HepG2 (cell line): ENCODE data around the gene TBC1D24. TPM values are rescaled to one million over a fixed set of nuclear protein-coding genes. Genes with fewer than 3 reads are reported as not detected.

Source experiments
- AGO1 ChIP-seq: fragments of 200-400 bp; formaldehyde crosslinking; IDR thresholded peaks from 2 replicates; pipeline ENCODE4 v1.6.1; 2017; ENCODE audit warnings: mild to moderate bottlenecking, low read depth, low read length, moderate library complexity; ENCODE audit not compliant: poor library complexity, severe bottlenecking
- ARID5B ChIP-seq: IDR thresholded peaks from 2 replicates; pipeline ENCODE4 v1.4.0; 2020; ENCODE audit warnings: mild to moderate bottlenecking, missing genetic modification reagents
- ARNT2 ChIP-seq: sonication (generic); formaldehyde crosslinking; IDR thresholded peaks from 2 replicates; pipeline ENCODE4 v1.8.0; 2022; ENCODE audit warnings: mild to moderate bottlenecking, low read depth, missing genetic modification reagents, moderate library complexity
- ATRX ChIP-seq: sonication (generic); formaldehyde crosslinking; IDR thresholded peaks from 2 replicates; pipeline ENCODE4 v1.4.0; 2020; ENCODE audit warnings: missing genetic modification reagents, borderline replicate concordance
- E2F2 ChIP-seq: sonication (generic); formaldehyde crosslinking; IDR thresholded peaks from 2 replicates; pipeline ENCODE4 v1.4.0; 2020; ENCODE audit warnings: missing genetic modification reagents, borderline replicate concordance
- FOSL2 ChIP-seq: sonication (generic); formaldehyde crosslinking; IDR thresholded peaks from 2 replicates; pipeline ENCODE4 v1.4.0; 2020; ENCODE audit warnings: missing genetic modification reagents
- KDM6A ChIP-seq: IDR thresholded peaks from 2 replicates; pipeline ENCODE4 v1.6.1; 2016; ENCODE audit warnings: low read depth
- MAFK ChIP-seq, 2 experiments: IDR thresholded peaks in 1 of 2; conservative IDR thresholded peaks in 1 of 2; 2 replicates each; pipeline ENCODE4 v1.6.1; 2011; ENCODE audit warnings: improper control_type of control experiment in 2 of 2, low read length in 2 of 2
- MEF2D ChIP-seq: sonication (generic); formaldehyde crosslinking; IDR thresholded peaks from 2 replicates; pipeline ENCODE4 v1.5.1; 2020; ENCODE audit warnings: mild to moderate bottlenecking, missing genetic modification reagents
- NR2C2 ChIP-seq: sonication (generic); formaldehyde crosslinking; IDR thresholded peaks from 2 replicates; pipeline ENCODE4 v1.4.0; 2020; ENCODE audit warnings: missing genetic modification reagents, mild to moderate bottlenecking, moderate library complexity, borderline replicate concordance
- PAWR ChIP-seq: sonication (generic); formaldehyde crosslinking; IDR thresholded peaks from 2 replicates; pipeline ENCODE4 v1.4.0; 2020; ENCODE audit warnings: missing genetic modification reagents, mild to moderate bottlenecking, borderline replicate concordance
- PITX1 ChIP-seq: sonication (generic); formaldehyde crosslinking; IDR thresholded peaks from 2 replicates; pipeline ENCODE4 v1.5.1; 2020; ENCODE audit warnings: mild to moderate bottlenecking, missing genetic modification reagents
- POGZ ChIP-seq: sonication (generic); formaldehyde crosslinking; IDR thresholded peaks from 2 replicates; pipeline ENCODE4 v1.4.0; 2020; ENCODE audit warnings: mild to moderate bottlenecking, missing genetic modification reagents
- RBFOX2 ChIP-seq: fragments of 200-400 bp; formaldehyde crosslinking; IDR thresholded peaks from 2 replicates; pipeline ENCODE4 v1.6.1; 2017; ENCODE audit warnings: low read depth, mild to moderate bottlenecking, low read length
- REPIN1 ChIP-seq: sonication (generic); formaldehyde crosslinking; IDR thresholded peaks from 2 replicates; pipeline ENCODE4 v1.8.0; 2022; ENCODE audit warnings: missing genetic modification reagents, low read depth, mild to moderate bottlenecking, borderline replicate concordance
- RFX1 ChIP-seq: fragments of 450-650 bp; IDR thresholded peaks from 2 replicates; pipeline ENCODE4 v1.6.1; 2017
- ZEB1 ChIP-seq: IDR thresholded peaks from 2 replicates; pipeline ENCODE4 v1.6.1; 2012; ENCODE audit warnings: mild to moderate bottlenecking, low read depth, inconsistent platforms; ENCODE audit not compliant: insufficient replicate concordance
- ZNF256 ChIP-seq: sonication (generic); formaldehyde crosslinking; conservative IDR thresholded peaks from 2 replicates; pipeline ENCODE4 v1.4.0; 2020; ENCODE audit warnings: missing genetic modification reagents
- ZNF3 ChIP-seq: IDR thresholded peaks from 2 replicates; pipeline ENCODE4 v1.7.0; 2017; ENCODE audit warnings: inconsistent platforms
- ZNF431 ChIP-seq: sonication (generic); formaldehyde crosslinking; IDR thresholded peaks from 2 replicates; pipeline ENCODE4 v1.9.0; 2022; ENCODE audit warnings: missing genetic modification reagents, low read depth, mild to moderate bottlenecking, borderline replicate concordance
- ZNF501 ChIP-seq: sonication (generic); formaldehyde crosslinking; IDR thresholded peaks from 2 replicates; pipeline ENCODE4 v1.5.1; 2020; ENCODE audit warnings: mild to moderate bottlenecking, moderate library complexity, missing genetic modification reagents
- ZNF777 ChIP-seq: sonication (generic); formaldehyde crosslinking; IDR thresholded peaks from 2 replicates; pipeline ENCODE4 v1.4.0; 2020; ENCODE audit warnings: missing genetic modification reagents
- ZSCAN22 ChIP-seq: sonication (generic); formaldehyde crosslinking; IDR thresholded peaks from 2 replicates; pipeline ENCODE4 v1.4.0; 2020; ENCODE audit warnings: mild to moderate bottlenecking, missing genetic modification reagents
- ZSCAN31 ChIP-seq: sonication (generic); formaldehyde crosslinking; IDR thresholded peaks from 2 replicates; pipeline ENCODE4 v1.5.0; 2020; ENCODE audit warnings: low read depth, mild to moderate bottlenecking, missing genetic modification reagents
- polyA plus RNA-seq, 8 experiments: library from polyadenylated mRNA; depleted of rRNA in 3 of 8; stranded (reverse) in 7 of 8; unstranded in 1 of 8; fragments of >200 nt; fragmentation: Illumina TruSeq in 4 of 8; extraction: Trizol in 4 of 8; gene quantifications; 2 replicates each; pipeline versions ENCODE4 v1.2.1 to v1.2.3, GENCODE V29; 2011 to 2016; ENCODE audit warnings: low read depth in 4 of 8, missing spikeins in 1 of 8, mixed read lengths in 1 of 8; ENCODE audit not compliant: insufficient read depth in 1 of 8
- total RNA-seq, 5 experiments: library from RNA; depleted of rRNA; stranded (reverse); fragments of >200 nt; fragmentation: Illumina TruSeq; extraction: Trizol; gene quantifications; 2 replicates each; pipeline ENCODE4 v1.2.3, GENCODE V29; 2016; ENCODE audit warnings: low read depth in 1 of 5
- TF ChIP-seq, protein P1 (sequence below): sonication (generic); formaldehyde crosslinking; IDR thresholded peaks from 2 replicates; pipeline ENCODE4 v1.4.0; 2020; ENCODE audit warnings: missing genetic modification reagents

The TBC1D24 gene
- total and polyA plus RNA-seq, 2 of the 13 experiments (the other 11 are each of a cell fraction or from before 2014, with no cell fraction given), result 7.7 to 13.7 TPM

GRCh38 chr16:2524339-2524938 is 49.5 kb downstream of the TBC1D24 start (continued):
- peak; percentile 54; the same call in 1 of the 2 replicates for TF ChIP-seq ZNF431
- TF ChIP-seq MAFK (conservative IDR thresholded peaks at IDR 0.05 in 1 of 2, IDR thresholded peaks at IDR 0.05 in 1 of 2; ENCODE audit: low read length in 2 of 2), result no peak
- no peak for TF ChIP-seq E2F2
- TF ChIP-seq REPIN1 (CRISPR knock-in tag), result peak; percentile 58; the same call in 1 of the 2 replicates
- peak; percentile 82 for TF ChIP-seq ARID5B
- TF ChIP-seq RBFOX2, result peak; percentile 41; the same call in 1 of the 2 replicates
- 0 out of 2 replicates have a peak, but pooled peaks have one; percentile 33 for TF ChIP-seq ARNT2 (CRISPR knock-in tag)
- TF ChIP-seq ZSCAN22, result no peak
- TF ChIP-seq KDM6A (CRISPR knock-in tag), result peak; percentile 94
- TF ChIP-seq ZSCAN31, result no peak
- no peak for TF ChIP-seq ZNF3
- TF ChIP-seq POGZ (CRISPR knock-in tag), result peak; percentile 51; the same call in 1 of the 2 replicates
- TF ChIP-seq MEF2D (CRISPR knock-in tag), result no peak; the same call in 1 of the 2 replicates
- no peak for TF ChIP-seq ATRX (CRISPR knock-in tag)
- TF ChIP-seq FOSL2 (CRISPR knock-in tag), result peak; percentile 45
- TF ChIP-seq RFX1, result no peak
- TF ChIP-seq PITX1 (CRISPR knock-in tag), result peak; percentile 76; the same call in 1 of the 2 replicates
- TF ChIP-seq PAWR (CRISPR knock-in tag), result no peak
- TF ChIP-seq AGO1, result no peak
- TF ChIP-seq ZNF256 (CRISPR knock-in tag), result no peak
- peak; percentile 97 for TF ChIP-seq NR2C2 (CRISPR knock-in tag)
- TF ChIP-seq ZNF777, result no peak; the same call in 1 of the 2 replicates
- TF ChIP-seq, protein P1, sequence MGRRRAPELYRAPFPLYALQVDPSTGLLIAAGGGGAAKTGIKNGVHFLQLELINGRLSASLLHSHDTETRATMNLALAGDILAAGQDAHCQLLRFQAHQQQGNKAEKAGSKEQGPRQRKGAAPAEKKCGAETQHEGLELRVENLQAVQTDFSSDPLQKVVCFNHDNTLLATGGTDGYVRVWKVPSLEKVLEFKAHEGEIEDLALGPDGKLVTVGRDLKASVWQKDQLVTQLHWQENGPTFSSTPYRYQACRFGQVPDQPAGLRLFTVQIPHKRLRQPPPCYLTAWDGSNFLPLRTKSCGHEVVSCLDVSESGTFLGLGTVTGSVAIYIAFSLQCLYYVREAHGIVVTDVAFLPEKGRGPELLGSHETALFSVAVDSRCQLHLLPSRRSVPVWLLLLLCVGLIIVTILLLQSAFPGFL (CRISPR knock-in tag), result no peak
- TF ChIP-seq ZNF501 (CRISPR knock-in tag), result peak; percentile 77
- peak; percentile 99 for TF ChIP-seq ZEB1
